Measurements from ENCODE around the gene NTN1. TPM values are rescaled to one million over a fixed set of nuclear protein-coding genes. Genes with fewer than 3 reads are reported as not detected.

The NTN1 gene
- total RNA-seq, 1 donor from 2014 or later = 29.6 TPM

GRCh38 chr17:9132291-9132690 is 111.0 kb downstream of the NTN1 start:
- no peak for DNase-seq (ENCODE audit: low spot score in 2 of 2)
- intact Hi-C loops (cut with DNase I) = no loop called here
- no peaks in the 10 kb centered on the region for H3K9me3 ChIP-seq
- TF ChIP-seq, protein P1, sequence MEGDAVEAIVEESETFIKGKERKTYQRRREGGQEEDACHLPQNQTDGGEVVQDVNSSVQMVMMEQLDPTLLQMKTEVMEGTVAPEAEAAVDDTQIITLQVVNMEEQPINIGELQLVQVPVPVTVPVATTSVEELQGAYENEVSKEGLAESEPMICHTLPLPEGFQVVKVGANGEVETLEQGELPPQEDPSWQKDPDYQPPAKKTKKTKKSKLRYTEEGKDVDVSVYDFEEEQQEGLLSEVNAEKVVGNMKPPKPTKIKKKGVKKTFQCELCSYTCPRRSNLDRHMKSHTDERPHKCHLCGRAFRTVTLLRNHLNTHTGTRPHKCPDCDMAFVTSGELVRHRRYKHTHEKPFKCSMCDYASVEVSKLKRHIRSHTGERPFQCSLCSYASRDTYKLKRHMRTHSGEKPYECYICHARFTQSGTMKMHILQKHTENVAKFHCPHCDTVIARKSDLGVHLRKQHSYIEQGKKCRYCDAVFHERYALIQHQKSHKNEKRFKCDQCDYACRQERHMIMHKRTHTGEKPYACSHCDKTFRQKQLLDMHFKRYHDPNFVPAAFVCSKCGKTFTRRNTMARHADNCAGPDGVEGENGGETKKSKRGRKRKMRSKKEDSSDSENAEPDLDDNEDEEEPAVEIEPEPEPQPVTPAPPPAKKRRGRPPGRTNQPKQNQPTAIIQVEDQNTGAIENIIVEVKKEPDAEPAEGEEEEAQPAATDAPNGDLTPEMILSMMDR (IDR thresholded peaks at IDR 0.05) = no peak
- H3K4me3 ChIP-seq = no peak overlapping the region
- H3K4me1 ChIP-seq = no peaks in the 10 kb centered on the region
- H3K27me3 ChIP-seq = no peaks in the 10 kb centered on the region
- no peaks in the 10 kb centered on the region for H3K36me3 ChIP-seq
- no peak overlapping the region for H3K27ac ChIP-seq

DNA sequence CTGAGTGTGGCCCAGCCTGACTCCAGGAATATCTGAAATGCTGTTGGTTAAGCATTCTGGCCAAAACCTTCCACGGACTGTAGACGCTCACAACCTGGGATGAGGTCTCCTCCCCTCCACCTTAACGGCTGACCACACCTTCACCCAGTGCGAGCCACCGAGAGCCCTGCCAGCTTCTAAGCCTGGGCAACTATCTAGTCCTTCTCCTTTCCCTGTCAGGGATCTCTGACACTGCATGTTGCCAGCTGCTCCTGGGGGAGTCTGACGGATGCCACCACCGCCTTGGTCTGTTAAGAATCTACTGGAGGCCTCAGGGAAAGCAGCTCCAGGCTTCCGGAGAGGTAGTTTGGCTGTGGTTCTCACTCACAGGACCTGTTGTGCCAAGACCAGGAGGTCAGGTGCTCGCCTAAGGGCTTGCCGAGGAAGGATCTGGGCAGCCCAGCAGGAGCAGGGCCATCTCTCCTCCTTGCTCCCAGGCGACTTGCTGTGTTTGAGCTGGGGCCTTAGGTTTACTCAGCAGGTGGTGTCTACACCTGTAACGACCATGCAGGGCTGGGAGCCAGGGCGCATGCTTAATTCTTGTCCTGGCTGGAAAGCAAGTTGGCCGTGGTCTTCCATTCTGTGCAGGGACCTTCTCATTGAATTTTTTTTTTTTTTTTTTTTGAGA is 111.8 kb downstream of the NTN1 start:
- H3K9me3 ChIP-seq = no peaks in the 10 kb centered on the region
- H3K36me3 ChIP-seq = no peaks in the 10 kb centered on the region
- DNase-seq (ENCODE audit: low spot score in 2 of 2) = no peak
- TF ChIP-seq, protein P1 (IDR thresholded peaks at IDR 0.05) = no peak
- intact Hi-C loops (cut with DNase I) = no loop called here
- no peak overlapping the region for H3K4me3 ChIP-seq
- H3K4me1 ChIP-seq = no peaks in the 10 kb centered on the region
- no peak overlapping the region for H3K27ac ChIP-seq
- no peaks in the 10 kb centered on the region for H3K27me3 ChIP-seq

GRCh38 chr17:9138161-9138717 is 116.9 kb downstream of the NTN1 start:
- no peak overlapping the region for H3K27ac ChIP-seq
- TF ChIP-seq, protein P1 (IDR thresholded peaks at IDR 0.05) = no peak
- no peak overlapping the region for H3K4me3 ChIP-seq
- H3K36me3 ChIP-seq = no peaks in the 10 kb centered on the region
- H3K4me1 ChIP-seq = no peaks in the 10 kb centered on the region
- H3K27me3 ChIP-seq = no peaks in the 10 kb centered on the region
- intact Hi-C loops (cut with DNase I) = no loop called here
- no peaks in the 10 kb centered on the region for H3K9me3 ChIP-seq
- DNase-seq (ENCODE audit: low spot score in 2 of 2) = no peak

- Histone ChIP-seq H3K27me3 (no peaks in the 10 kb centered on the region), H3K4me1 (no peaks in the 10 kb centered on the region), H3K36me3 (no peaks in the 10 kb centered on the region), H3K27ac (no peak overlapping the region), H3K4me3 (no peak overlapping the region), H3K9me3 (no peaks in the 10 kb centered on the region)
- TF ChIP-seq, protein P1 (IDR thresholded peaks at IDR 0.05) = no peak
- intact Hi-C loops (cut with DNase I) = no loop called here
- no peak for DNase-seq (ENCODE audit: low spot score in 2 of 2)
Observed at GRCh38 chr17:9139695-9140094, 118.4 kb downstream of the NTN1 start.

GRCh38 chr17:9140550-9141424 is 119.5 kb downstream of the NTN1 start:
- TF ChIP-seq, protein P1 (IDR thresholded peaks at IDR 0.05) = no peak
- no peak for DNase-seq (ENCODE audit: low spot score in 2 of 2)
- H3K4me1 ChIP-seq = no peaks in the 10 kb centered on the region

More at GRCh38 chr17:9140550-9141424, 119.5 kb downstream of the NTN1 start:
- intact Hi-C loops (cut with DNase I) = no loop called here
- Histone ChIP-seq H3K9me3 (no peaks in the 10 kb centered on the region), H3K27ac (no peak overlapping the region), H3K27me3 (no peaks in the 10 kb centered on the region), H3K4me3 (no peak overlapping the region), H3K36me3 (no peaks in the 10 kb centered on the region)

Data from ascending aorta (tissue), 2 donors.